Fibroblast of villous mesenchyme (primary cell): ENCODE data around the gene SMNDC1. TPM values are rescaled to one million over a fixed set of nuclear protein-coding genes. Genes with fewer than 3 reads are reported as not detected.
"Not testable (repeated sequence)": the region's sequence is repeated elsewhere in the genome, so short reads cannot be mapped to it uniquely, and the experiment has no call there.

Experiments
- DNase-seq: peaks from one replicate; pipeline ENCODE4 v3.0.0-alpha.2; 2010; ENCODE audit warnings: low read depth
- H3K4me3 ChIP-seq: 2 replicates; pipeline ENCODE4 v1.5.1; 2011; ENCODE audit warnings: low read depth, mild to moderate bottlenecking, low read length
- total RNA-seq: library from RNA; depleted of rRNA; stranded (reverse); fragments of >200 nt; gene quantifications from 2 replicates; pipeline ENCODE4 v1.2.3, GENCODE V29; 2012
- TF ChIP-seq, protein P1 (sequence below): IDR thresholded peaks from 2 replicates; pipeline ENCODE4 v1.5.1; 2012; ENCODE audit warnings: low read depth, mild to moderate bottlenecking, low read length; ENCODE audit not compliant: insufficient read depth

The SMNDC1 gene
- total RNA-seq, 1 donor: 11.7 TPM

GRCh38 chr10:110259317-110259716, 45.4 kb downstream of the SMNDC1 start:
- no peak for DNase-seq
- no peak overlapping the region for H3K4me3 ChIP-seq
- TF ChIP-seq, protein P1, sequence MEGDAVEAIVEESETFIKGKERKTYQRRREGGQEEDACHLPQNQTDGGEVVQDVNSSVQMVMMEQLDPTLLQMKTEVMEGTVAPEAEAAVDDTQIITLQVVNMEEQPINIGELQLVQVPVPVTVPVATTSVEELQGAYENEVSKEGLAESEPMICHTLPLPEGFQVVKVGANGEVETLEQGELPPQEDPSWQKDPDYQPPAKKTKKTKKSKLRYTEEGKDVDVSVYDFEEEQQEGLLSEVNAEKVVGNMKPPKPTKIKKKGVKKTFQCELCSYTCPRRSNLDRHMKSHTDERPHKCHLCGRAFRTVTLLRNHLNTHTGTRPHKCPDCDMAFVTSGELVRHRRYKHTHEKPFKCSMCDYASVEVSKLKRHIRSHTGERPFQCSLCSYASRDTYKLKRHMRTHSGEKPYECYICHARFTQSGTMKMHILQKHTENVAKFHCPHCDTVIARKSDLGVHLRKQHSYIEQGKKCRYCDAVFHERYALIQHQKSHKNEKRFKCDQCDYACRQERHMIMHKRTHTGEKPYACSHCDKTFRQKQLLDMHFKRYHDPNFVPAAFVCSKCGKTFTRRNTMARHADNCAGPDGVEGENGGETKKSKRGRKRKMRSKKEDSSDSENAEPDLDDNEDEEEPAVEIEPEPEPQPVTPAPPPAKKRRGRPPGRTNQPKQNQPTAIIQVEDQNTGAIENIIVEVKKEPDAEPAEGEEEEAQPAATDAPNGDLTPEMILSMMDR: no peak

- no peak overlapping the region for H3K4me3 ChIP-seq
- no peak for DNase-seq
- TF ChIP-seq, protein P1: no peak
Observed at GRCh38 chr10:110258542-110258941, 46.2 kb downstream of the SMNDC1 start.

GRCh38 chr10:110254467-110254866, 50.3 kb downstream of the SMNDC1 start:
- no peak overlapping the region for H3K4me3 ChIP-seq
- no peak for DNase-seq
- TF ChIP-seq, protein P1: no peak

GRCh38 chr10:110252151-110252550, 52.6 kb downstream of the SMNDC1 start:
- DNase-seq: no peak
- H3K4me3 ChIP-seq: no peak overlapping the region
- TF ChIP-seq, protein P1: no peak

DNA sequence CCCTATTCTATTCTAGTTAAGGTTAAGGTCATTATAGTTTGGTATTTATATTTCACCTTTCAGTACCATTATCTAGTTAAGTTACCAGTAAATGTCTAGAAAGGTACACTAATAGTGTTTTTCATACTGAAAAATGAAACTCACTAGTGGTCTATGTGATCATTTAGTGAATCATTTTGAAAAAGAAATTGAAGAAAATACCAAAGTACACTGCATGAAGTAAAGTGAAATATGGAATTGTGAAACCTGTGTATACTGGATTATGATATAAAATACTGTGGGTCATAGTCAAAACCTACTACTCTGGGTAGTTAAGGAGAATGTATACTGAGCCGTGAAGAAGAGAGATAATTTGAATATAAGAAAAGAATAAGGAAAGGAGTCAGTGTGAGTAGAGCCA, 53.3 kb downstream of the SMNDC1 start:
- DNase-seq, H3K4me3 ChIP-seq: not testable (repeated sequence)

GRCh38 chr10:110249489-110249888, 55.2 kb downstream of the SMNDC1 start:
- not testable (repeated sequence) for H3K4me3 ChIP-seq, DNase-seq

DNA sequence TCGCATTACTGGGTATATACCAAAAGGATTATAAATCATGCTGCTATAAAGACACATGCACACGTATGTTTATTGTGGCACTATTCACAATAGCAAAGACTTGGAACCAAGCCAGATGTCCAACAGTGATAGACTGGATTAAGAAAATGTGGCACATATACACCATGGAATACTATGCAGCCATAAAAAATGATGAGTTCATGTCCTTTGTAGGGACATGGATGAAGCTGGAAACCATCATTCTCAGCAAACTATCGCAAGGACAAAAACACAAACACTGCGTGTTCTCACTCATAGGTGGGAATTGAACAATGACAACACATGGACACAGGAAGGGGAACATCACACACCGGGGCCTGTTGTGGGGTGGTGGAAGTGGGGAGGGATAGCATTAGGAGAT, 56.9 kb downstream of the SMNDC1 start:
- not testable (repeated sequence) for H3K4me3 ChIP-seq, DNase-seq

DNA sequence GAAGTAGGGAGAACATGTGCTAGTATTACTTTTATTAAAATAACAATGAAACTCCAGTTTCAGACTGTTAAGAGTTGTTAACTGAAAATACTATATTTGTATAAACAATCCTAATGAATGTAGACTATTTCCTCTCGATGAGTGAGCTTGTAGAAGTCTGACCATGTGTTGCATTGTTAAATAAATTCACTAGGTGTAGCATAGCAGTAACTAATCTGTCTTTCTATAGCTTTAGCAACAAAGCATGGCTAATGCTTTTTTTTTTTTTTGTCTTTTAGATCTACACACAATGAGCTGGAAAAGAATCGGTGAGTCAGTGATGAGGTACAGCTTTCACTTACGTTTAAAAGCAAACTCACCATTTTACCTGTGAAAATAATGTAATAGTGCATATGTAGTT, 60.2 kb downstream of the SMNDC1 start:
- no peak overlapping the region for H3K4me3 ChIP-seq
- no peak for DNase-seq
- TF ChIP-seq, protein P1: no peak

DNA sequence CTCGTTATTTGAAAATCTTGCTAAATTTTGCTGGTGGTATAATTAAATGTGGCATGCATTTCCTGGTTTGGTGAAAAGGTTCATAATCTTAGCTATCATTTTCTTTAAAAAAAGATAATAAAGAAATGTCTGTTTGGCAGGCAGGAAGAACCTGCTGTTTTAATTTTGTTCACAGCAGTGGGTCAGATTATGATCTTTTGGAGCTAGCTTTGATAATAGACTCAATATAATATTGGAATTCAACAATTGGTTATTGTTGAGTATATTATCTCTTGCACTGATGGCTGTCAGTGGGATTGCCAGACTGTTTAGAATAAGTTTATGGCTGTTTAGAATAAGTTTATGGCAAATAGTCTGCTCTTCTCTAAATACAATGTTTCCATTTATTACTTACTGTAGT, 62.2 kb downstream of the SMNDC1 start:
- no peak overlapping the region for H3K4me3 ChIP-seq
- TF ChIP-seq, protein P1: no peak
- no peak for DNase-seq
